Loucy (cell line): ENCODE results near the gene THSD7A.
"Not testable (repeated sequence)": the region's sequence is repeated elsewhere in the genome, so short reads cannot be mapped to it uniquely, and the experiment has no call there.

Source experiments
- H2AFZ ChIP-seq: fragments of 200-600 bp; sonication (generic); 2 replicates; pipeline ENCODE4 v1.6.0; 2016; ENCODE audit warnings: antibody characterized with exemption, mild to moderate bottlenecking, low read length, moderate library complexity
- H3F3A ChIP-seq: fragments of 200-600 bp; 2 replicates; pipeline ENCODE4 v1.6.0; 2016; ENCODE audit warnings: antibody characterized with exemption, low read depth, mild to moderate bottlenecking
- H3K27me3 ChIP-seq: fragments of 200-600 bp; sonication (generic); 2 replicates; pipeline ENCODE4 v1.6.1; 2014; ENCODE audit warnings: low read length, mild to moderate bottlenecking; ENCODE audit not compliant: insufficient read depth, poor library complexity, severe bottlenecking
- H3K36me3 ChIP-seq: fragments of 200-600 bp; sonication (generic); 2 replicates; pipeline ENCODE4 v1.6.1; 2016; ENCODE audit warnings: low read length; ENCODE audit not compliant: insufficient read depth
- H3K4me1 ChIP-seq: fragments of 200-600 bp; sonication (generic); 2 replicates; pipeline ENCODE4 v1.5.1; 2014; ENCODE audit warnings: low read length, mild to moderate bottlenecking; ENCODE audit not compliant: insufficient read depth, poor library complexity, severe bottlenecking
- H3K4me2 ChIP-seq: fragments of 200-600 bp; sonication (generic); 2 replicates; pipeline ENCODE4 v1.6.0; 2014; ENCODE audit warnings: antibody characterized with exemption, low read length, low read depth, mild to moderate bottlenecking; ENCODE audit not compliant: poor library complexity, severe bottlenecking
- H3K4me3 ChIP-seq: fragments of 200-600 bp; sonication (generic); 2 replicates; pipeline ENCODE4 v1.5.1; 2014; ENCODE audit warnings: low read length, mild to moderate bottlenecking, mixed read lengths; ENCODE audit not compliant: poor library complexity, severe bottlenecking
- H3K79me2 ChIP-seq: fragments of 200-600 bp; sonication (generic); 2 replicates; pipeline ENCODE4 v1.6.1; 2014; ENCODE audit warnings: low read length; ENCODE audit not compliant: insufficient read depth
- H3K9ac ChIP-seq: fragments of 200-600 bp; sonication (generic); 2 replicates; pipeline ENCODE4 v1.6.0; 2014; ENCODE audit warnings: mild to moderate bottlenecking, low read depth, low read length, moderate library complexity; ENCODE audit not compliant: poor library complexity, severe bottlenecking
- H3K9me2 ChIP-seq: fragments of 200-600 bp; sonication (generic); replicated peaks from 2 replicates; pipeline ENCODE4 v1.6.1; 2016; ENCODE audit warnings: low read depth, low read length, mixed read lengths
- H3K9me3 ChIP-seq: fragments of 200-600 bp; sonication (generic); 2 replicates; pipeline ENCODE4 v1.6.1; 2014; ENCODE audit warnings: mild to moderate bottlenecking, antibody characterized with exemption, low read length, low read depth; ENCODE audit not compliant: insufficient read depth
- H4K20me1 ChIP-seq: fragments of 200-600 bp; sonication (generic); 2 replicates; pipeline ENCODE4 v1.6.0; 2014; ENCODE audit warnings: antibody characterized with exemption, low read length, mild to moderate bottlenecking; ENCODE audit not compliant: insufficient read depth, poor library complexity, severe bottlenecking
- CTCF ChIP-seq: fragments of 200-600 bp; sonication (generic); conservative IDR thresholded peaks from 2 replicates; pipeline ENCODE4 v1.5.1; 2014; ENCODE audit warnings: mild to moderate bottlenecking, antibody characterized with exemption, low read length
- EZH2phosphoT487 ChIP-seq: fragments of 200-600 bp; IDR thresholded peaks from 2 replicates; pipeline ENCODE4 v1.6.1; 2018; ENCODE audit warnings: antibody characterized with exemption, mild to moderate bottlenecking, moderate library complexity, borderline replicate concordance

THSD7A gene

GRCh38 chr7:11529382-11529781 lies 302.6 kb downstream of the THSD7A start:
- Histone ChIP-seq H4K20me1 (no peaks in the 10 kb centered on the region), H2AFZ (no peak overlapping the region), H3K36me3 (no peaks in the 10 kb centered on the region), H3K4me2 (no peak overlapping the region), H3F3A (no peaks in the 10 kb centered on the region), H3K4me1 (no peaks in the 10 kb centered on the region), H3K9me2 (no peaks in the 10 kb centered on the region), H3K4me3 (no peak overlapping the region), H3K9me3 (peaks cover 6% of the 10 kb centered on the region; the same call in 1 of the 2 replicates), H3K9ac (no peak overlapping the region), H3K27me3 (no peaks in the 10 kb centered on the region), H3K79me2 (no peaks in the 10 kb centered on the region)
- no peak for TF ChIP-seq CTCF
- no peak for TF ChIP-seq EZH2phosphoT487

- peaks cover 3% of the 10 kb centered on the region for H3K4me1 ChIP-seq
- no peaks in the 10 kb centered on the region for H3K9me2 ChIP-seq
- TF ChIP-seq CTCF = no peak
- TF ChIP-seq EZH2phosphoT487 = no peak
- no peaks in the 10 kb centered on the region for H4K20me1 ChIP-seq
- H3K4me3 ChIP-seq = no peak overlapping the region
- H3K9me3 ChIP-seq = peaks cover 6% of the 10 kb centered on the region; the same call in 1 of the 2 replicates
- H3F3A ChIP-seq = no peaks in the 10 kb centered on the region
- H3K4me2 ChIP-seq = no peak overlapping the region
- no peaks in the 10 kb centered on the region for H3K36me3 ChIP-seq
- no peaks in the 10 kb centered on the region for H3K79me2 ChIP-seq
- no peak overlapping the region for H2AFZ ChIP-seq
- no peak overlapping the region for H3K9ac ChIP-seq
- no peaks in the 10 kb centered on the region for H3K27me3 ChIP-seq
These were observed 304.3 kb downstream of the THSD7A start for GRCh38 chr7:11527707-11528106.

- Histone ChIP-seq H2AFZ (peak overlapping the region; percentile 68), H3K4me2 (peak overlapping the region; percentile 64), H3K27me3 (no peaks in the 10 kb centered on the region), H3K36me3 (no peaks in the 10 kb centered on the region), H3K9ac (peak overlapping the region; percentile 32), H3K9me2 (no peaks in the 10 kb centered on the region), H3K4me3 (peak overlapping the region; percentile 57), H3K9me3 (peaks cover 6% of the 10 kb centered on the region; the same call in 1 of the 2 replicates), H3F3A (no peaks in the 10 kb centered on the region), H3K79me2 (no peaks in the 10 kb centered on the region), H4K20me1 (no peaks in the 10 kb centered on the region), H3K4me1 (peaks cover 3% of the 10 kb centered on the region)
- TF ChIP-seq EZH2phosphoT487 = no peak
- TF ChIP-seq CTCF = no peak
These were observed 307.3 kb downstream of the THSD7A start for GRCh38 chr7:11524476-11525397.

- H3K4me3 ChIP-seq, H3K79me2 ChIP-seq, H3K9me2 ChIP-seq, H3K4me1 ChIP-seq, H3K9me3 ChIP-seq, H3K27me3 ChIP-seq, H4K20me1 ChIP-seq, H3K4me2 ChIP-seq, H3F3A ChIP-seq, H3K36me3 ChIP-seq, H3K9ac ChIP-seq: not testable (repeated sequence)
- 0 out of 2 replicates have a peak overlapping the region, but pooled peaks have one; percentile 37 for H2AFZ ChIP-seq
These were observed 310.0 kb downstream of the THSD7A start for GRCh38 chr7:11521964-11522499.
